ENCODE measurements around the gene IQGAP1.

IQGAP1 gene

GRCh38 chr15:90458061-90458460, 70.0 kb downstream of the IQGAP1 start:
- TF ChIP-seq CTCF (IDR thresholded peaks at IDR 0.05), result no peak

GRCh38 chr15:90459368-90459767, 71.3 kb downstream of the IQGAP1 start:
- no peak for TF ChIP-seq CTCF (IDR thresholded peaks at IDR 0.05)

GRCh38 chr15:90460142-90460824, 72.2 kb downstream of the IQGAP1 start:
- TF ChIP-seq CTCF (IDR thresholded peaks at IDR 0.05), result no peak

GRCh38 chr15:90463381-90463780, 75.3 kb downstream of the IQGAP1 start:
- TF ChIP-seq CTCF (IDR thresholded peaks at IDR 0.05), result no peak

GRCh38 chr15:90465140-90465929, 77.3 kb downstream of the IQGAP1 start:
- no peak for TF ChIP-seq CTCF (IDR thresholded peaks at IDR 0.05)

- no peak for TF ChIP-seq CTCF (IDR thresholded peaks at IDR 0.05)
Measured at GRCh38 chr15:90465930-90466567, 78.0 kb downstream of the IQGAP1 start.

GRCh38 chr15:90469723-90470122, 81.7 kb downstream of the IQGAP1 start:
- TF ChIP-seq CTCF (IDR thresholded peaks at IDR 0.05), result no peak
